ENCODE data around the gene FAM9A. TPM values are rescaled to one million over a fixed set of nuclear protein-coding genes. Genes with fewer than 3 reads are reported as not detected.
A peak's percentile ranks its signal among the peaks of the same experiment; 100 is the strongest.

FAM9A gene
- polyA plus RNA-seq (2014; cell fraction: cytosol; rRNA removed), result not detected in 2 replicates
- polyA plus RNA-seq (2014; cell fraction: nucleus; rRNA removed), result not detected in 2 replicates

DNA sequence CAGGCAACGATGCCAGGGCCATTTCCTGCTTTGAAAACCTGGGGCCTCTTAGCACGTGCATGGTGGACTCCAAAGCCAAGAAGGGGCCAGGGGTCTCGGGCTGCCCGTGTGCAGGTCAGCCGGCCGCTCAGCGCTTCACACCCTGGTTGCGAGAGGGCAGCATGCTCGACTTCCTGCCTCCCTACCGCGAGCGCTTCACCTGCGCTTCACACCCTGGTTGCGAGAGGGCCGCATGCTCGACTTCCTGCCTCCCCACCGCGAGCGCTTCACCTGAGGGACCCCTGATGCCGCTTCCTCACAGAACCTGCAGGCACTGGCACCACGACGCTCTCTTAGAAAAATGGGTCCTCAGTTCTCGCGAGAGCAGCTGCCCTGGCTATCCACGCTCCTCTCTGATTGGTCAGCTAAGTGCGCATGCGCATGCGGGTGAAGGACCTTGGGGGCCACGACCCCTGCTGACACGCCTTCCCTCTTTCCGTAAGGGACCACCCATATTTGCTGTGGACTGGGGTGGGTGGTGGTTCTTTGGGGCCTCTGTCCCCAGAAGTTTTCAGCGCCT, at the start of gene FAM9A:
Gene FAM9A (minus strand): TSS at position 343 of the 559 bp plus-strand sequence. CDS start 1,212 bp downstream, outside the sequence.
- DNase-seq (ENCODE audit: low spot score), result no peak

GRCh38 chrX:8850478-8850877, 49.3 kb upstream of the FAM9A start:
- no peak for DNase-seq (ENCODE audit: low spot score)

GRCh38 chrX:8849945-8850344, 48.8 kb upstream of the FAM9A start:
- no peak for DNase-seq (ENCODE audit: low spot score)

GRCh38 chrX:8849458-8849857, 48.3 kb upstream of the FAM9A start:
- DNase-seq (ENCODE audit: low spot score), result no peak

DNA sequence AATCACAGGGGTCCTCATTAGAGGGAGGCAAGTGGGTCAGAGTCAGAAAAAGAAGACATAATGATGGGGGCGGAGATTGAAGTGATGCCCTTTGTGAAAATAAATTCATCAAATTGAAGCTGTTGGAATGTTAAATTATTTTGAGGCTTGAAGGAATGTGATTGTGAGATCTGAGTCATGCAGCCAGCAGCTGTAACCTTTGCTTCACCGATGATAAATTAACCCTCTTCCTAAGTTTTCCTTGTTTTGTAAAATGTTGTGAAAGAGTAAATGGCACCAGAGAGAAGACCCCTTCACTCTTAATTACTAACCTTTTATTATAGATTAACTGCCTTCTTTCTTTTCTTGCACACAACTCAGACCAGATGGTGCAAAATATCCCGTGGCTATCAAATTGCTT, 47.7 kb upstream of the FAM9A start:
- no peak for DNase-seq (ENCODE audit: low spot score)

DNA sequence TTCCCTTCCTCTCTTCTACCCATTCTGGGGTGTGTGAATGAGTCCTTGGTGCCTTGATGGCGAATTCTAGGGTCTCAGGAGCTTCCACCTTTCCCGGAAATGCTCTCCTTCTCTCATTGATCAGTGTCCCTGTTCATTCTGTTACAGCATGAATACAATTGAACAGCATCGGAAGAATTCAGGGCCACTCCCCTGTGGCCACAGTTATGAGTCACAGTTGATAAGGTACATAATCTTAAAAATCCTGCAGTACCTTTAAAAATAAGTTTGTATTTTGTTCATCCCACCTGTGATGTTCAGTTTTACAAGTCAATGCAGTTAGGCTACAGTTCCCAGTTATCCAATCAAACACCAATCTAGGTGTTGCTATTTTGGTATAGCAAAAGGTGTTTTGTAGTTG, 47.3 kb upstream of the FAM9A start:
- DNase-seq (ENCODE audit: low spot score), result no peak

- no peak for DNase-seq (ENCODE audit: low spot score)
Observed at GRCh38 chrX:8847360-8847759, 46.2 kb upstream of the FAM9A start.

DNA sequence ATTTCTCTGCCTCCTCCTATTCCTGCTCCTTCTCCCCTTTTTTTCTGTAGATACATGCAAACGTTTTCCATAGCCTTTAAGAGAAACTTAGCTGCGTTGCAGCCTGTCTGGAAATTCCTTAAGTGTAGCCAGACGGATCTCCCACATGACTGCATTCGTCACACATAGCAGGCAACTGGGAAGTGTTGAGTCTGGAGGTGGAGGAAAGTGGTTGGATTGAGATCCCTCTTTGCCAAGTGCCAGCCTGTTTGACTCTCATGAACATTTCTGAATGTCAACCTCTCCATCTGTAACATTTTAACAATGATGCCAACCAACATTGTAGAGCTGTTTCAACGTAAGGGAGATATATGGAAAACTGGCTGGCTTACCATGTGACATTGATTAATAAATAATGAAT, 45.1 kb upstream of the FAM9A start:
- no peak for DNase-seq (ENCODE audit: low spot score)

- DNase-seq (ENCODE audit: low spot score), result no peak
Observed at GRCh38 chrX:8845469-8845868, 44.3 kb upstream of the FAM9A start.

DNA sequence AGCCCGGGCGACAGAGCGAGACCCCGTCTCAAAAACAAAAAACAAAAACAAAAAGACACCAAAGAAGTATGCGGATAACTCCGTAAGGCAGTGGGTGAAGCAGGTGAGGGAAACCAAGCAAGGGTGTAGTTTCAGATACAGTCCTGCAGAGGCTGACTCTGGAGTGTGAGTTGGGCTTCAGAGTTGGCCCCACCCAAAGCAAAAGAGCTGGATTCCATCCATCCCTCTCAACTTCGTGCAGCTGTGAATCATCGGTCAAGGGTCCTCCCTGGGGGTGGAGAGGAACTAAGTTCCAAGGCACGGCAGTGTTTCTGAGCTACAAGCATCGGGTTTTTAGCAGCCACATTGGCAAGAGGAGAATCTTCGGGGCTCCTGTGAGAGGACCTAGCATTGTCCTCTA, 43.9 kb upstream of the FAM9A start:
- no peak for DNase-seq (ENCODE audit: low spot score)

DNA sequence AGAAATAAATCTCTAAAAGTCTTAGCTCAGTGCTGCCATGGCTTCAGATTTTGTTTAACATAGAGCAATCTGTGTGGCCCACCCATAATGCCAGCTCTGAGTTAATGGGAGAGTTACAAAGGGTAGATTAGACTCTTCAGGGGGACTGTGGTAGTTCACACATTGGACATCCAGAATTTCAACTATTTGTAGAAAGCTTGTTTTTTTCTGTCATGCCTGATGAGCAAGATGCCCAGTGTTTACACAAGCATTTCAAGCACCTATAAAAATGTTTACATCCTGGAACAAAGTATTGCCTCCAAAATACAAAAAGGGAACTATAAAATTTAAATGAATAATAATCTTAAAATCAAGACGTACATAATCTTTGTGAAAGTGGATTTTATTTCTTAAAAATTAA, 43.0 kb upstream of the FAM9A start:
- DNase-seq (ENCODE audit: low spot score), result no peak

DNA sequence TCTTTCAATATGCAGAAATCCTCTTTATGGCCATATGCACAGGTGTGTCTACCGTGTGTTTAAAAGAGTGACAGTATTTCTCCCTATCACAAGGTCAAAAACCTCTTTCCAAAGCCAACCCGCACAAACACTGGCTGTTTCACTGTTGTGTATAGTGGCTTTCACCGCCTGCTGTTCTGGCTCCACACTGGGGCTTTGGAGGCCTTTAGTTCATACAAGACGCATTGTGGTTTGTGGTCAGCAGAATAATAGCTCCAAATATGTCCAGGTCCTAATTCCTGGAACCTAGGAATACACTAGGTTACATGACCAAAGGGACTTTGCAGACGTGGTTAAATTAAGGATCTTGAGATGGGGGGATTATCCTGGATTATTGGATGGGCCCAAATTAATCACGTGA, 40.7 kb upstream of the FAM9A start:
- no peak for DNase-seq (ENCODE audit: low spot score)

DNA sequence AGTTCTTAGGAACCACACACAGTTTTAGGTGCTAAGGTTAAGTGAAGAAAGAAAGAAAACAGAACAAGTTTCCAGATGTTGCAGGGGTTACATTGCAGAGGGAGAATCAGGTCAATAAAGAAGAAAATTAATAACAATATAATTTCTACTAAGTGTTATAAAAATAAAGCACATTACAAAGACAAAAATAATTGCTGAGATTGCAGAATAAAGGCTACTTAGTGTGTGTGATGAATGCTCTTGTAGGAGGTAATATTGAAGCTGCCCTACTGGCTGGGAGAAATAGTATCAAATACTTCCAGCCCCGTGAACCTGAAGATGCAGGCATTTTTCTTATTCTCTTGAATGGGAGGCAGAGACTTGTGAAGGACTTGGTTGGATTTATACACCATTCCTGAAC, 33.2 kb upstream of the FAM9A start:
- no peak for DNase-seq (ENCODE audit: low spot score)

- no peak for DNase-seq (ENCODE audit: low spot score)
Observed at GRCh38 chrX:8832582-8833378, 31.6 kb upstream of the FAM9A start.

- no peak for DNase-seq (ENCODE audit: low spot score)
Observed at GRCh38 chrX:8823698-8824097, 22.5 kb upstream of the FAM9A start.

- DNase-seq (ENCODE audit: low spot score), result no peak
Observed at GRCh38 chrX:8822002-8822401, 20.8 kb upstream of the FAM9A start.

DNA sequence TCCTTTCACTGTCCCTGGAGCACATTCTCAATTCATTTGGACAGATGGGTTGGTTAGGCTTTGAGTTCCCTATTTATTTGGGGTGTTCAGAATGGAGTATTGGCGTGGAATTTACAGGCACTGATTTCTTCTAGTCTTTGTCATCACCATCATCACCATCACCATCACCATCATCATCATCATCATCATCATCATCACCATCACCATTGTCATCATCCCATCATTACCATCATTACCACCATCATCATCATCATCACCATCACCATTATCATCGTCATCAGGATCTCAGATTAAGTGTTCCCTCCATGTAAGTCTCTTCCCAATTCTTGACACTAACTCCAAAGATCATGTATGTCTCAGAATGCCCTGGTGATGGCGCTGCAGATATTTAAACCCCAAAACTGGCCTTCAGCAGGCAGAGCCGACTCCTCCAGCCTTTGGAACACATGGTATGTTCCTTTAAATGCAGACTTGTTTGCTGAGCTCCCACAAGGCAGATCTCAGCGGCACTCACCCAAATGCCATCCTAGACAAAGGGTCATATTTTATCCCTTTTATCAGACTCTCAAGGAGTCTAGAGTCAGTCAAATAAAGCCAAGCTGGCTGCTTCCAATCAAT, 19.8 kb upstream of the FAM9A start:
- DNase-seq (ENCODE audit: low spot score), result no peak

- peak; percentile 61 for DNase-seq (ENCODE audit: low spot score)
Observed at GRCh38 chrX:8815460-8816065, 14.4 kb upstream of the FAM9A start.

GRCh38 chrX:8813036-8813435, 11.9 kb upstream of the FAM9A start:
- DNase-seq (ENCODE audit: low spot score), result no peak

DNA sequence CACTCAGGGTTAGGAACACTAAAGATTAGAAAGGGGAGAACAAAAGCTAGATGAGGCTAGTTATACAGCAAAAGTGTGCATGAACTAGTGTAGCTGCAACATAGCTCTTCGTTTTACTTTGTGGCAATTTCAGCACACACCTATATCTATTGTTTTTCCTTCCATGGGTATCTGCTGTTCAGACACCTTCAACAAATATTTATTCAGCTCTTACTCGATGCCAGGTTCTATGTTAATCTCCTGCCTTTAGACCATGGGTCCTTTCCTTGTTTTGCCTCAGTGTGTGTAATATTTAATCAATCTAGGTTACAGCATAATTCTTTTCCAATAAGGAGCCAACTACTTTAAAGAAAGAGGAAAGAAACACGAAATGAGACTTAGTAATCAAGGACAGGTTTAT, 10.4 kb upstream of the FAM9A start:
- DNase-seq (ENCODE audit: low spot score), result no peak

DNA sequence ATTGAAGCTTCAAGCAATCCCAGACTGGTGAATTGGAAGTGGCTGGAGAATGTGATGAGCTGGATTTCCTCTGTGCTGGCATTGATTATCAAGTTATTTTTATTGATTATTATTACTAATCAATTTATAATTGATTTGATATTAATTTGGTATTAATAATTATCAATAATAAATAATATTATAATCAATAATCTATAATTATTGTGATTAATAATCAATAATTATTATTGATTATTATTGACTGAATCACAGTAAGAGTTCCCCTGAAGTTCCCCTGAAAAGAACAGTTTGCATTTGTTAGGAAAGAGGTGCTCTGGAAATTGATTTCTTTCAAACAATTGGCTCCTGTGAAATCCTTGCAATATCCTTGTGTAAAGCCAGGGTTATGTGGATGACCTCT, 7.5 kb upstream of the FAM9A start:
- no peak for DNase-seq (ENCODE audit: low spot score)

DNA sequence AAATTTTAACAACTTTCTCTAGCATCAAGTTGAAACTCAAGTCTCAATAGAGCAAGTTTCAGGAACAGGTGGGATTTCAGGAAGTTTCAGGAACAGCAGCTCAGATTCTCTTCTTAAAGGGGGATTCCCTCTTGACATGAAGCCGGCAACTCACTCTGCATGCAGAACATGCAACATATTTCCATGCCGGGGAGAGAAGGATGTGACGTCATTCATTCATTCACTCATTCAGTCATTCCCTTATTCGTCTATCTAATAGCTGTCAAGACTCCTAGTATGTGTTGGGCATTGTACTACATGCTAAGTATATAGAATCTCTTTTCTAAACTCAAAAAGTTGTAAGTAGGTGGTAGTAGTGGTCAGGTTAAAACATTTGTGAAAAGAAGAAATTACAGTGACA, 4.8 kb upstream of the FAM9A start:
- no peak for DNase-seq (ENCODE audit: low spot score)

GRCh38 chrX:8805046-8805445, 3.9 kb upstream of the FAM9A start:
- DNase-seq (ENCODE audit: low spot score), result no peak
